Heart right ventricle (tissue), 16 donors: ENCODE results near the gene SLU7. TPM values are rescaled to one million over a fixed set of nuclear protein-coding genes. Genes with fewer than 3 reads are reported as not detected.

Experiments used
- ATAC-seq, 8 donors: fragments of 200-7000 bp; cut with Tn5 transposase; one replicate each; pipeline ENCODE4 v1.9.1; 2020; ENCODE audit warnings: mild to moderate bottlenecking in 8 of 8, moderate library complexity in 8 of 8, moderate number of reproducible peaks in 1 of 8
- DNase-seq, 2 donors: peaks; one replicate each; pipeline ENCODE4 v3.0.0-alpha.2; 2020
- H3K27ac ChIP-seq, 10 donors: fragments of 200-600 bp; sonication (generic) in 2 of 10; one replicate each; pipeline versions ENCODE4 v1.5.0 to v1.8.0; 2020 to 2022; ENCODE audit warnings: mild to moderate bottlenecking in 3 of 10
- H3K27me3 ChIP-seq, 7 donors: fragments of 200-600 bp; one replicate each; pipeline ENCODE4 v1.8.0; 2021 to 2022; ENCODE audit warnings: mild to moderate bottlenecking in 2 of 7
- H3K36me3 ChIP-seq, 9 donors: fragments of 200-600 bp; sonication (generic) in 1 of 9; one replicate each; pipeline versions ENCODE4 v1.5.0 to v1.8.0; 2020 to 2022; ENCODE audit warnings: mild to moderate bottlenecking in 2 of 9
- H3K4me1 ChIP-seq, 9 donors: fragments of 200-600 bp; sonication (generic) in 1 of 9; one replicate each; pipeline versions ENCODE4 v1.5.0 to v1.8.0; 2020 to 2022; ENCODE audit warnings: mild to moderate bottlenecking in 4 of 9
- H3K4me3 ChIP-seq, 10 donors: fragments of 200-600 bp; sonication (generic) in 2 of 10; one replicate each; pipeline versions ENCODE4 v1.5.0 to v1.8.0; 2020 to 2022; ENCODE audit warnings: mild to moderate bottlenecking in 7 of 10, moderate library complexity in 2 of 10
- H3K9me3 ChIP-seq, 11 donors: fragments of 200-600 bp in 10 of 11; sonication (generic) in 2 of 11; one replicate each; pipeline versions ENCODE4 v1.5.0 to v1.8.0; 2013 to 2022; ENCODE audit warnings: mild to moderate bottlenecking in 2 of 11, control low read depth in 1 of 11, moderate library complexity in 1 of 11
- CTCF ChIP-seq, 9 donors: fragments of 200-600 bp; sonication (generic) in 2 of 9; IDR thresholded peaks; one replicate each; pipeline versions ENCODE4 v1.5.0 to v1.8.0; 2021 to 2022; ENCODE audit warnings: antibody characterized with exemption in 9 of 9, mild to moderate bottlenecking in 5 of 9, moderate library complexity in 1 of 9
- WGBS, 2 donors: extraction: QIAGEN DNeasy Blood & Tissue Kit; methylation state at CpG; one replicate each; pipeline ENCODE4 v1.1.7; 2013; ENCODE audit warnings: inconsistent platforms in 1 of 2; 5-methylcytosine and 5-hydroxymethylcytosine counted together
- intact Hi-C, 10 donors: fragments of 100-400 bp; cut with DNase I; formaldehyde crosslinking; loops; one replicate each; pipeline versions ENCODE4 v1.11.1 to v1.14.2; 2022
- polyA plus RNA-seq, 2 donors: library from polyadenylated mRNA; stranded (reverse); fragments of 200-250 nt; gene quantifications; one replicate each; pipeline ENCODE4 v1.2.3, GENCODE V29; 2013
- total RNA-seq, 10 donors: library from RNA; stranded (reverse); fragmentation: NEBNext Ultra II Directional in 3 of 10; extraction: Animal tissue kit (Norgen Biotek cat#: 25700) in 3 of 10; gene quantifications; one replicate each; pipeline versions ENCODE4 v1.2.1 to v1.2.4, GENCODE V29; 2021 to 2023
- donor health status: Arrhythmogenic right ventricular cardiomyopathy.
- donor health status: ischemic (EF 13 %, LVEDD 7.1; RV severe dilation, severe dysfunction).
- donor health status: healthy with polysubstance abuse.
- donor health status: DM: no; HTN: yes; CAD: no.
- donor health status: DM: no; HTN: no; CAD: no.
- donor health status: ischemic (EF 25% LVEDD 6.9; RV normal size, moderate dysfunction).
- donor health status: ischemic (EF 25% LVEDD 5.7; RV mildly dilated, moderate dysfunction).
- donor health status: healthy.
- donor health status: DM: yes; HTN: yes; CAD: no.
- donor health status: Ischemic cardiomyopathy.
- donor health status: ischemic (EF 35%, LVEDD 5.7; RV mildly dilated, moderate dysfunction).
- donor health status: nonischemic (EF 11% LVEDD 7.7; RV severe dilation, severe dysfunction).
- donor health status: DM: yes; HTN: yes; CAD: no.
- donor health status: PGD.
- donor health status: ischemic (EF 29% LVEDD 5.4; RV normal size, mild dysfunction).
- donor health status: nonischemic (EF 23%, LVEDD 6.1; RV moderate dilation, normal function).

SLU7 gene
- total and polyA plus RNA-seq, 12 donors, result 19.2 to 62.4 (median 40.6) TPM

GRCh38 chr5:160463227-160463626 lies 44.3 kb upstream of the SLU7 start:
- H3K4me1 ChIP-seq, result peaks cover 0 to 31% (median 15%) of the 10 kb centered on the region in 9 donors
- no peak for TF ChIP-seq CTCF (IDR thresholded peaks at IDR 0.05)
- H3K4me3 ChIP-seq, result no peak overlapping the region
- ATAC-seq, result no peak
- WGBS, 2 donors, result 88 to 92% methylated on average over 4 of the region's 4 CpGs
- H3K36me3 ChIP-seq, result no peaks in the 10 kb centered on the region
- H3K27me3 ChIP-seq, result no peaks in the 10 kb centered on the region
- H3K9me3 ChIP-seq, result no peaks in the 10 kb centered on the region
- DNase-seq, result no peak
- no peak overlapping the region for H3K27ac ChIP-seq
- intact Hi-C loops, result no loop called here

GRCh38 chr5:160462167-160462566 lies 43.3 kb upstream of the SLU7 start:
- Histone ChIP-seq H3K9me3 (no peaks in the 10 kb centered on the region), H3K4me3 (no peak overlapping the region), H3K36me3 (no peaks in the 10 kb centered on the region), H3K27ac (no peak overlapping the region), H3K27me3 (no peaks in the 10 kb centered on the region), H3K4me1 (peaks cover 0 to 20% (median 9%) of the 10 kb centered on the region in 9 donors)
- no peak for DNase-seq
- no peak for ATAC-seq
- intact Hi-C loops, result no loop called here
- TF ChIP-seq CTCF (IDR thresholded peaks at IDR 0.05), result no peak
- WGBS, 2 donors, result 72 to 89% methylated on average over 2 of the region's 2 CpGs

- Histone ChIP-seq H3K27ac (no peak overlapping the region), H3K4me3 (no peak overlapping the region), H3K4me1 (peaks cover 0 to 12% (median under 1%) of the 10 kb centered on the region in 9 donors), H3K27me3 (peaks cover 0 to under 1% (median 0%) of the 10 kb centered on the region in 7 donors), H3K9me3 (no peaks in the 10 kb centered on the region), H3K36me3 (no peaks in the 10 kb centered on the region)
- no peak for TF ChIP-seq CTCF (IDR thresholded peaks at IDR 0.05)
- DNase-seq (no peak), ATAC-seq (no peak)
- intact Hi-C loops, result no loop called here
- WGBS, 2 donors, result 81 to 97% methylated on average over 6 of the region's 6 CpGs
Measured at GRCh38 chr5:160461378-160461777, 42.5 kb upstream of the SLU7 start.

GRCh38 chr5:160460377-160461049 lies 41.6 kb upstream of the SLU7 start:
- H3K4me1 ChIP-seq, result peaks cover 0 to 10% (median 0%) of the 10 kb centered on the region in 9 donors
- peaks cover 0 to 4% (median 0%) of the 10 kb centered on the region in 7 donors for H3K27me3 ChIP-seq
- DNase-seq, result no peak
- ATAC-seq, result no peak
- no peaks in the 10 kb centered on the region for H3K9me3 ChIP-seq
- no peak overlapping the region for H3K27ac ChIP-seq
- no peaks in the 10 kb centered on the region for H3K36me3 ChIP-seq
- H3K4me3 ChIP-seq, result no peak overlapping the region
- intact Hi-C loops, result no loop called here
- TF ChIP-seq CTCF (IDR thresholded peaks at IDR 0.05), result no peak
- WGBS, 2 donors, result 81 to 85% methylated on average over 4 of the region's 4 CpGs
